ENCODE results near the gene GRB10.

The GRB10 gene

GRCh38 chr7:50592940-50593339 is 189.8 kb downstream of the GRB10 start:
- no peak for TF ChIP-seq ZFX (IDR thresholded peaks at IDR 0.05; ENCODE audit: borderline replicate concordance)
- no peak for TF ChIP-seq CTCF (IDR thresholded peaks at IDR 0.05)
- no peak overlapping the region for H3K27ac ChIP-seq

GRCh38 chr7:50591480-50592438 is 190.9 kb downstream of the GRB10 start:
- no peak overlapping the region for H3K27ac ChIP-seq
- TF ChIP-seq ZFX (IDR thresholded peaks at IDR 0.05; ENCODE audit: borderline replicate concordance) (no peak), CTCF (IDR thresholded peaks at IDR 0.05) (no peak)

GRCh38 chr7:50591098-50591479 is 191.6 kb downstream of the GRB10 start:
- TF ChIP-seq CTCF (IDR thresholded peaks at IDR 0.05) (no peak), ZFX (IDR thresholded peaks at IDR 0.05; ENCODE audit: borderline replicate concordance) (no peak)
- H3K27ac ChIP-seq: no peak overlapping the region

- no peak overlapping the region for H3K27ac ChIP-seq
- TF ChIP-seq ZFX (IDR thresholded peaks at IDR 0.05; ENCODE audit: borderline replicate concordance): no peak
- no peak for TF ChIP-seq CTCF (IDR thresholded peaks at IDR 0.05)
Measured at GRCh38 chr7:50590535-50590934, 192.2 kb downstream of the GRB10 start.

GRCh38 chr7:50589364-50589763 is 193.3 kb downstream of the GRB10 start:
- no peak overlapping the region for H3K27ac ChIP-seq
- TF ChIP-seq CTCF (IDR thresholded peaks at IDR 0.05): no peak
- TF ChIP-seq ZFX (IDR thresholded peaks at IDR 0.05; ENCODE audit: borderline replicate concordance): no peak

- no peak for TF ChIP-seq ZFX (IDR thresholded peaks at IDR 0.05; ENCODE audit: borderline replicate concordance)
- TF ChIP-seq CTCF (IDR thresholded peaks at IDR 0.05): no peak; the same call in 1 of the 2 replicates
- no peak overlapping the region for H3K27ac ChIP-seq
Measured at GRCh38 chr7:50588937-50589336, 193.8 kb downstream of the GRB10 start.

- no peak for TF ChIP-seq ZFX (IDR thresholded peaks at IDR 0.05; ENCODE audit: borderline replicate concordance)
- TF ChIP-seq CTCF (IDR thresholded peaks at IDR 0.05): no peak
- no peak overlapping the region for H3K27ac ChIP-seq
Measured at GRCh38 chr7:50587737-50588136, 195.0 kb downstream of the GRB10 start.
